Spinal cord (tissue), 10 donors: ENCODE data around the gene GPR148. TPM values are rescaled to one million over a fixed set of nuclear protein-coding genes. Genes with fewer than 3 reads are reported as not detected.

Experiments used
- DNase-seq, 6 donors: peaks; one replicate each; pipeline versions ENCODE4 v3.0.0 to v3.0.0-alpha.2; 2013 to 2015; ENCODE audit warnings: low spot score in 6 of 6, low read depth in 4 of 6
- H3K27ac ChIP-seq: one replicate; pipeline ENCODE4 v1.5.1; 2013; ENCODE audit warnings: low read depth, low read length, control low read depth
- H3K27me3 ChIP-seq: one replicate; pipeline ENCODE4 v1.6.1; 2013; ENCODE audit warnings: low read length; ENCODE audit not compliant: control insufficient read depth, insufficient read depth
- H3K36me3 ChIP-seq: one replicate; pipeline ENCODE4 v1.6.1; 2013; ENCODE audit warnings: low read length; ENCODE audit not compliant: control insufficient read depth, insufficient read depth
- H3K4me1 ChIP-seq: one replicate; pipeline ENCODE4 v1.6.1; 2013; ENCODE audit warnings: low read length; ENCODE audit not compliant: control insufficient read depth, insufficient read depth
- H3K4me3 ChIP-seq: one replicate; pipeline ENCODE4 v1.5.1; 2013; ENCODE audit warnings: low read depth, low read length, control low read depth
- H3K9me3 ChIP-seq: one replicate; pipeline ENCODE4 v1.6.1; 2013; ENCODE audit warnings: low read length; ENCODE audit not compliant: control insufficient read depth, insufficient read depth
- WGBS: methylation state at CpG from one replicate; pipeline ENCODE4 v1.1.5; 2013; ENCODE audit warnings: missing lambda C conversion rate; ENCODE audit not compliant: insufficient coverage; 5-methylcytosine and 5-hydroxymethylcytosine counted together
- polyA plus RNA-seq, 2 donors: library from polyadenylated mRNA; unstranded; fragments of 120-200 nt; gene quantifications; one replicate each; pipeline ENCODE4 v1.2.1, GENCODE V29; 2013; ENCODE audit not compliant: insufficient read length in 2 of 2
- total RNA-seq, 2 donors: library from RNA; depleted of rRNA in 1 of 2; stranded (reverse); fragments of 120-200 nt in 1 of 2; fragments of >200 nt in 1 of 2; gene quantifications; one replicate each; pipeline versions ENCODE4 v1.2.3 to v1.2.4, GENCODE V29; 2013 to 2014
- donor health status: healthy.

GPR148 gene
- total and polyA plus RNA-seq, 4 donors, result 0.33 TPM; not detected in 3

GRCh38 chr2:130760754-130761751 lies 32.2 kb downstream of the GPR148 start:
- Histone ChIP-seq H3K4me3 (no peak overlapping the region), H3K4me1 (peaks cover 22% of the 10 kb centered on the region), H3K27ac (no peak overlapping the region), H3K9me3 (no peaks in the 10 kb centered on the region), H3K27me3 (peaks cover 8% of the 10 kb centered on the region), H3K36me3 (peaks cover 35% of the 10 kb centered on the region)
- DNase-seq, result peak in 1 of 6 donors; percentile 13
- WGBS, result 75% methylated on average over 12 of the region's 14 CpGs

GRCh38 chr2:130762031-130762909 lies 33.4 kb downstream of the GPR148 start:
- 83% methylated on average over 37 of the region's 37 CpGs for WGBS
- no peak for DNase-seq

GRCh38 chr2:130762910-130763385 lies 34.1 kb downstream of the GPR148 start:
- Histone ChIP-seq H3K4me3 (no peak overlapping the region), H3K4me1 (peaks cover 12% of the 10 kb centered on the region), H3K36me3 (peaks cover 38% of the 10 kb centered on the region), H3K27me3 (no peaks in the 10 kb centered on the region), H3K9me3 (no peaks in the 10 kb centered on the region), H3K27ac (no peak overlapping the region)
- no peak for DNase-seq
- WGBS, result 86% methylated on average over 22 of the region's 22 CpGs

More at GRCh38 chr2:130762031-130762909, 33.4 kb downstream of the GPR148 start:
- H3K4me1 ChIP-seq, result peaks cover 15% of the 10 kb centered on the region
- H3K27ac ChIP-seq, result no peak overlapping the region
- no peak overlapping the region for H3K4me3 ChIP-seq
- H3K36me3 ChIP-seq, result peaks cover 35% of the 10 kb centered on the region
- peaks cover 4% of the 10 kb centered on the region for H3K27me3 ChIP-seq
- H3K9me3 ChIP-seq, result no peaks in the 10 kb centered on the region

GRCh38 chr2:130763405-130763804 lies 34.5 kb downstream of the GPR148 start:
- WGBS, result 87% methylated on average over 12 of the region's 12 CpGs

GRCh38 chr2:130764035-130764820 lies 35.4 kb downstream of the GPR148 start:
- no peaks in the 10 kb centered on the region for H3K9me3 ChIP-seq
- no peak overlapping the region for H3K27ac ChIP-seq
- peaks cover 8% of the 10 kb centered on the region for H3K4me1 ChIP-seq
- H3K27me3 ChIP-seq, result no peaks in the 10 kb centered on the region
- H3K36me3 ChIP-seq, result peaks cover 43% of the 10 kb centered on the region
- no peak for DNase-seq
- H3K4me3 ChIP-seq, result no peak overlapping the region
- WGBS, result 89% methylated on average over 15 of the region's 15 CpGs

More at GRCh38 chr2:130763405-130763804, 34.5 kb downstream of the GPR148 start:
- peaks cover 11% of the 10 kb centered on the region for H3K4me1 ChIP-seq
- no peak for DNase-seq
- no peaks in the 10 kb centered on the region for H3K9me3 ChIP-seq
- H3K27me3 ChIP-seq, result no peaks in the 10 kb centered on the region
- no peak overlapping the region for H3K27ac ChIP-seq
- H3K36me3 ChIP-seq, result peaks cover 42% of the 10 kb centered on the region
- H3K4me3 ChIP-seq, result no peak overlapping the region

- Histone ChIP-seq H3K9me3 (no peaks in the 10 kb centered on the region), H3K36me3 (peaks cover 43% of the 10 kb centered on the region), H3K4me1 (peaks cover 8% of the 10 kb centered on the region), H3K27ac (no peak overlapping the region), H3K4me3 (no peak overlapping the region), H3K27me3 (no peaks in the 10 kb centered on the region)
- no CpG with 5 or more reads among the region's 5 CpGs for WGBS
- no peak for DNase-seq
These were observed 35.9 kb downstream of the GPR148 start for GRCh38 chr2:130764821-130765115.

GRCh38 chr2:130765464-130765863 lies 36.6 kb downstream of the GPR148 start:
- Histone ChIP-seq H3K27me3 (no peaks in the 10 kb centered on the region), H3K9me3 (no peaks in the 10 kb centered on the region)
- WGBS, result 93% methylated on average over 4 of the region's 6 CpGs

GRCh38 chr2:130766037-130766436 lies 37.2 kb downstream of the GPR148 start:
- Histone ChIP-seq H3K36me3 (peaks cover 41% of the 10 kb centered on the region), H3K9me3 (no peaks in the 10 kb centered on the region), H3K4me3 (no peak overlapping the region), H3K4me1 (no peaks in the 10 kb centered on the region), H3K27ac (no peak overlapping the region), H3K27me3 (no peaks in the 10 kb centered on the region)
- 94% methylated on average over 6 of the region's 7 CpGs for WGBS
- DNase-seq, result no peak

More at GRCh38 chr2:130765464-130765863, 36.6 kb downstream of the GPR148 start:
- H3K4me1 ChIP-seq, result peaks cover under 1% of the 10 kb centered on the region
- no peak overlapping the region for H3K27ac ChIP-seq
- no peak overlapping the region for H3K4me3 ChIP-seq
- peaks cover 41% of the 10 kb centered on the region for H3K36me3 ChIP-seq
- no peak for DNase-seq
